ENCODE results near the gene NCK2. TPM values are rescaled to one million over a fixed set of nuclear protein-coding genes. Genes with fewer than 3 reads are reported as not detected.

The NCK2 gene
- total RNA-seq, 3 donors from 2014 or later: 52.2 to 66.4 (median 57.6) TPM

GRCh38 chr2:105935063-105935462 lies 190.4 kb downstream of the NCK2 start:
- Histone ChIP-seq H3K36me3 (ENCODE audit: low read depth) (no peaks in the 10 kb centered on the region), H3K4me1 (ENCODE audit: low read depth) (no peaks in the 10 kb centered on the region), H3K4me3 (no peak overlapping the region), H3K9me3 (peaks cover 3% of the 10 kb centered on the region)
- DNase-seq (no peak), ATAC-seq (peak; percentile 21)
- no peak for TF ChIP-seq CTCF (IDR thresholded peaks at IDR 0.05)
- intact Hi-C loops (cut with DNase I, micrococcal nuclease): no loop called here

- no peak overlapping the region for H3K4me3 ChIP-seq
- DNase-seq (no peak), ATAC-seq (no peak)
- TF ChIP-seq CTCF (IDR thresholded peaks at IDR 0.05): no peak
- intact Hi-C loops (cut with DNase I, micrococcal nuclease): no loop called here
- H3K36me3 ChIP-seq (ENCODE audit: low read depth): no peaks in the 10 kb centered on the region
- H3K4me1 ChIP-seq (ENCODE audit: low read depth): no peaks in the 10 kb centered on the region
- peaks cover 3% of the 10 kb centered on the region for H3K9me3 ChIP-seq
These were observed 192.2 kb downstream of the NCK2 start for GRCh38 chr2:105936954-105937353.

- Histone ChIP-seq H3K9me3 (peaks cover 3% of the 10 kb centered on the region), H3K4me1 (ENCODE audit: low read depth) (no peaks in the 10 kb centered on the region), H3K36me3 (ENCODE audit: low read depth) (no peaks in the 10 kb centered on the region), H3K4me3 (no peak overlapping the region)
- TF ChIP-seq CTCF (IDR thresholded peaks at IDR 0.05): no peak
- intact Hi-C loops (cut with DNase I, micrococcal nuclease): no loop called here
- ATAC-seq: no peak
- DNase-seq: no peak
These were observed 192.9 kb downstream of the NCK2 start for GRCh38 chr2:105937498-105938097.
